ENCODE data around the gene NDUFAF5. TPM values are rescaled to one million over a fixed set of nuclear protein-coding genes. Genes with fewer than 3 reads are reported as not detected.

The NDUFAF5 gene
- total RNA-seq, 1 donor from 2014 or later, result 14.1 TPM

DNA sequence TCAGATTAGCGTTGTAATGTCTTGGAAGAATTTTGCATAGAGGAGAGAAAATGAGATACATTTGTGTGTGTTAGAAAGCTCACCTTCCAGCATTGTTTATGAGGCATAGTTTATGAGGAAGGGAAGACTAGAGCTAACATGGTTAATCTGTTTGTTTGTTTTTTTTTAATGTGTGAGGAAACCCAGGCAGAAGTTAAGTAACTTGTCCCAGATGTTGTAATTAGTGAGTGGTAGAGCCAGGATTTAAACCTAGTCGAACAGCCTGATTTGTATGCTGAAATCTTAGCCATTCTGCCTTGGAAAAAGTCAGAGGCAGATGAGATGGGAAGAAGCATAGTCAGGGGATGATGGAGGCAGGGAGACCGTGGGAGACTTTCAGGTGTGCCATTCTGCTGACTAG, 29.1 kb downstream of the NDUFAF5 start:
- no peak for DNase-seq
- H3K4me1 ChIP-seq, result peaks cover 4% of the 10 kb centered on the region
- intact Hi-C loops (cut with DNase I), result loop anchor here (10.0 kb wide), 1 partner anchor 241 kb away; no protein-coding TSS in a partner anchor
- H3K27ac ChIP-seq, result no peak overlapping the region
- no peaks in the 10 kb centered on the region for H3K27me3 ChIP-seq (ENCODE audit: low read depth)
- no peaks in the 10 kb centered on the region for H3K9me3 ChIP-seq
- H3K36me3 ChIP-seq, result peaks cover 98% of the 10 kb centered on the region
- H3K4me3 ChIP-seq, result no peak overlapping the region
- ATAC-seq, result no peak
- TF ChIP-seq, protein P1, sequence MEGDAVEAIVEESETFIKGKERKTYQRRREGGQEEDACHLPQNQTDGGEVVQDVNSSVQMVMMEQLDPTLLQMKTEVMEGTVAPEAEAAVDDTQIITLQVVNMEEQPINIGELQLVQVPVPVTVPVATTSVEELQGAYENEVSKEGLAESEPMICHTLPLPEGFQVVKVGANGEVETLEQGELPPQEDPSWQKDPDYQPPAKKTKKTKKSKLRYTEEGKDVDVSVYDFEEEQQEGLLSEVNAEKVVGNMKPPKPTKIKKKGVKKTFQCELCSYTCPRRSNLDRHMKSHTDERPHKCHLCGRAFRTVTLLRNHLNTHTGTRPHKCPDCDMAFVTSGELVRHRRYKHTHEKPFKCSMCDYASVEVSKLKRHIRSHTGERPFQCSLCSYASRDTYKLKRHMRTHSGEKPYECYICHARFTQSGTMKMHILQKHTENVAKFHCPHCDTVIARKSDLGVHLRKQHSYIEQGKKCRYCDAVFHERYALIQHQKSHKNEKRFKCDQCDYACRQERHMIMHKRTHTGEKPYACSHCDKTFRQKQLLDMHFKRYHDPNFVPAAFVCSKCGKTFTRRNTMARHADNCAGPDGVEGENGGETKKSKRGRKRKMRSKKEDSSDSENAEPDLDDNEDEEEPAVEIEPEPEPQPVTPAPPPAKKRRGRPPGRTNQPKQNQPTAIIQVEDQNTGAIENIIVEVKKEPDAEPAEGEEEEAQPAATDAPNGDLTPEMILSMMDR (IDR thresholded peaks at IDR 0.05), result no peak

DNA sequence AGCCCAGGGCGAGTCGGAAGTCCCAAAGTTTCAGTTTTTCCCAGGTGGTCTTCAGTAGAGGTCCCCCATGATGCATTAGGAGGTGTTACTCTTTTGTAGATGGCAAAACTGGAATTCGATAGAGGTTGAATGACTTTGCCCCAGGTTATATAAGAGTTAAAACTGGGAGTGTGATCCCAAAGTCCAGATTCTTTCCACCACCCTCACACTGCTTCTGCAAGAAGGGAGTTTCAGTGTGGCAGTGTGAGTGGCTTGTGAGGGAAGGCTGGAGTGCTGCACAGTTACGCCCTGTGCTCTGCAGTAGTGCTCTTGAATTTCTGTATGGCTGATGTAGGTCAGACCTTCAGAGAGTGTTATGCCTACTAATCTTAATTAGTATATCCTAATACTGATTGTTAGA, 29.8 kb downstream of the NDUFAF5 start:
- Histone ChIP-seq H3K4me3 (no peak overlapping the region), H3K4me1 (peaks cover under 1% of the 10 kb centered on the region), H3K9me3 (no peaks in the 10 kb centered on the region), H3K27me3 (ENCODE audit: low read depth) (no peaks in the 10 kb centered on the region), H3K27ac (no peak overlapping the region), H3K36me3 (peaks cover 90% of the 10 kb centered on the region)
- ATAC-seq (no peak), DNase-seq (no peak)
- intact Hi-C loops (cut with DNase I), result loop anchor here (10.0 kb wide), 1 partner anchor 240 kb away; no protein-coding TSS in a partner anchor
- TF ChIP-seq, protein P1 (IDR thresholded peaks at IDR 0.05), result no peak

DNA sequence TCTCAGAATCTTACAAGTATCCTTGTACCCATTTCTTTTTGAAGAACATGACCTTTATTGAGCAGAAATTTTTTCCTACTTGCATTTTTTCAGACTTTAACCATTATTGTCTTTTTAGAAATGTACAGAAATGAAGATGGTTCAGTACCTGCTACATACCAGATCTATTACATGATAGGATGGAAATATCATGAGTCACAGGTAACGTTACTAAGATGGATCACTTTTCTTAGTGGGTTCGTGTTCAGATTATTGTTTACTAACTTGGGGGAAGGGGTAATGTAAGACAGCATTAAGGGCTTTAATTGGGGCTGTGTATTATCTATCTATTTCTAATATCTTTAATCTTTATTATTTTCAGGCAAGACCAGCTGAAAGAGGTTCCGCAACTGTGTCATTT, 31.9 kb downstream of the NDUFAF5 start:
- Histone ChIP-seq H3K27ac (no peak overlapping the region), H3K9me3 (no peaks in the 10 kb centered on the region), H3K36me3 (peaks cover 70% of the 10 kb centered on the region), H3K27me3 (ENCODE audit: low read depth) (no peaks in the 10 kb centered on the region), H3K4me3 (no peak overlapping the region), H3K4me1 (no peaks in the 10 kb centered on the region)
- DNase-seq (no peak), ATAC-seq (no peak)
- intact Hi-C loops (cut with DNase I), result loop anchor here (10.0 kb wide), 1 partner anchor 238 kb away; no protein-coding TSS in a partner anchor
- TF ChIP-seq, protein P1 (IDR thresholded peaks at IDR 0.05), result no peak

DNA sequence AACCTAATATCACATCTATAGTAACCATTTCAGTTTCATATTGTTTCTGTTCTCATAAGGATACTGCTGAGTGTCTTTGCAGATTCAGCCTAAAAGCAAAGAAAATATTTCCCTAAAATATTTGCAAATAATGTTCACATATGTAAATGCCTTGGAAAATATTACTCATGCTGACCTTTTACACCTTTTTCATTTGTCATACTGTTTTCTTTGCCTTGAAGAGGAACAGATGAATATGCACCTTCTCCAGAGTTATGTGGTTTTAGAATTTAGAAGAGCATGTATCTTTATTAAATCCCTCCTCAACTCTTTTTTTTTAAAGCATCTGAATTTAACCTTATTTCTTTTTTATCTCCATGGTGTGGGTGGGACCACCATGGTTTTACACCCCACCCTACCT, 32.5 kb downstream of the NDUFAF5 start:
- intact Hi-C loops (cut with DNase I), result loop anchor here (10.0 kb wide), 1 partner anchor 237 kb away; no protein-coding TSS in a partner anchor
- H3K36me3 ChIP-seq, result peaks cover 64% of the 10 kb centered on the region

DNA sequence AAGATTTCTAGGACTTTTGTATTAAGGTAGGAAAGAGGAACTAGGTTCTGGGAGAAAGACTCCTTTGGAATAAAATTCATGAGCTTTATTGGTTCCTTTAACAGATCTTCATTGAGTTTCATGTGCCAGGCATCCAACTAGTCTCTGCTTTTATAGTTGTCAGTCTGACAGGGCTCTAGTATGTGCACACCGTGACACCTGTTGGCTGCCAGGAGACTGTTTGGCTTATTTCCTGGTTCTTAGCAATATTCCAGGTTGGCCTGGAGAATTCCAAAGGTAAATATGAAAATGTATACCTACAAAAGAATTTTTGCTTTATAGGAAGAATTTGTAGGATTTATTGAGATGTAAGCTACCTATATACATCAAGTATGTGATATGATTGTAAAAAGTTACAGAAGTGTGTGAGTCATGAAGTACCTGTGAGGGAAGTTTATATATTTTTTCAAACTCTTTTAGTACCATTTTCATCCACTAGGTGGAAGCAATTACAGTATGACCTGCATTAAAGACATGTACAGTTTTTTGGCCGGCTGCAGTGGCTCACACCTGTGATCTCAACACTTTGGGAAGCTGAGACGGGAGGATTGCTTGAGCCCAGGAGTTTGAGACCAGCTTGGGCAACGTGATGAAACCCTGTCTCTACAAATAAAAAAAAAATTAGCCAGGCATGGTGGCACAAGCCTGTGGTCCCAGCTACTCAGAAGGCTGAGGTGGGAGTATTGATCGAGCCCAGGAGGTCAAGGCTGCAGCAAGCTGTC, 35.2 kb downstream of the NDUFAF5 start:
- Histone ChIP-seq H3K27ac (no peak overlapping the region), H3K36me3 (peaks cover 36% of the 10 kb centered on the region), H3K4me3 (no peak overlapping the region), H3K9me3 (no peaks in the 10 kb centered on the region), H3K27me3 (ENCODE audit: low read depth) (no peaks in the 10 kb centered on the region), H3K4me1 (peaks cover 6% of the 10 kb centered on the region)
- ATAC-seq (peak; percentile 72 to 85), DNase-seq (no peak)
- intact Hi-C loops (cut with DNase I), result loop anchor here (10.0 kb wide), 1 partner anchor 235 kb away; no protein-coding TSS in a partner anchor
- TF ChIP-seq, protein P1 (IDR thresholded peaks at IDR 0.05), result peak; percentile 57

More for the DNA sequence above, 32.5 kb downstream of the NDUFAF5 start:
- TF ChIP-seq, protein P1 (IDR thresholded peaks at IDR 0.05), result no peak
- no peak overlapping the region for H3K27ac ChIP-seq
- DNase-seq, result no peak
- H3K4me3 ChIP-seq, result no peak overlapping the region
- no peaks in the 10 kb centered on the region for H3K27me3 ChIP-seq (ENCODE audit: low read depth)
- peaks cover 4% of the 10 kb centered on the region for H3K4me1 ChIP-seq
- no peak for ATAC-seq
- H3K9me3 ChIP-seq, result no peaks in the 10 kb centered on the region
